Fibroblast of skin of right biceps (primary cell): ENCODE data around the gene PCNX4.
"Not testable (repeated sequence)": the region's sequence is repeated elsewhere in the genome, so short reads cannot be mapped to it uniquely, and the experiment has no call there.

Experiments used
- DNase-seq: peaks from one replicate; pipeline ENCODE4 v3.0.0-alpha.2; 2013

Gene PCNX4

GRCh38 chr14:60091550-60092525 is at the start of gene PCNX4:
TSS of gene PCNX4 (plus strand) at chr14:60091923. CDS start at chr14:60107639, 15,716 bp downstream.
- DNase-seq: peak; percentile 99

GRCh38 chr14:60047976-60048375 is 43.7 kb upstream of the PCNX4 start:
- not testable (repeated sequence) for DNase-seq

GRCh38 chr14:60051721-60052221 is 40.0 kb upstream of the PCNX4 start:
- DNase-seq: peak; percentile 46

- DNase-seq: no peak
Observed at GRCh38 chr14:60058087-60058486, 33.6 kb upstream of the PCNX4 start.

GRCh38 chr14:60061371-60061770 is 30.4 kb upstream of the PCNX4 start:
- DNase-seq: peak; percentile 12

GRCh38 chr14:60064491-60065072 is 27.1 kb upstream of the PCNX4 start:
- DNase-seq: peak; percentile 28

GRCh38 chr14:60067882-60068281 is 23.8 kb upstream of the PCNX4 start:
- no peak for DNase-seq

GRCh38 chr14:60079723-60080122 is 12.0 kb upstream of the PCNX4 start:
- DNase-seq: no peak

GRCh38 chr14:60085085-60085484 is 6.6 kb upstream of the PCNX4 start:
- DNase-seq: peak; percentile 4

GRCh38 chr14:60085693-60086092 is 6.0 kb upstream of the PCNX4 start:
- DNase-seq: no peak

GRCh38 chr14:60087668-60088067 is 4.1 kb upstream of the PCNX4 start:
- no peak for DNase-seq

- DNase-seq: no peak
Observed at GRCh38 chr14:60089221-60089620, 2.5 kb upstream of the PCNX4 start.

GRCh38 chr14:60090864-60091519 is 731 bp upstream of the PCNX4 start:
- DNase-seq: peak; percentile 81

GRCh38 chr14:60092526-60092920 is 800 bp downstream of the PCNX4 start:
- DNase-seq: peak; percentile 49

- no peak for DNase-seq
Observed at GRCh38 chr14:60093080-60093479, 1.4 kb downstream of the PCNX4 start.

- DNase-seq: peak; percentile 2
Observed at GRCh38 chr14:60093606-60094005, 1.9 kb downstream of the PCNX4 start.

- DNase-seq: peak; percentile 79
Observed at GRCh38 chr14:60094306-60094897, 2.7 kb downstream of the PCNX4 start.

GRCh38 chr14:60095231-60095630 is 3.5 kb downstream of the PCNX4 start:
- no peak for DNase-seq

- DNase-seq: peak; percentile 76
Observed at GRCh38 chr14:60095781-60096450, 4.2 kb downstream of the PCNX4 start.

GRCh38 chr14:60097974-60098373 is 6.3 kb downstream of the PCNX4 start:
- DNase-seq: no peak

- not testable (repeated sequence) for DNase-seq
Observed at GRCh38 chr14:60099855-60100254, 8.1 kb downstream of the PCNX4 start.

- DNase-seq: peak; percentile 29
Observed at GRCh38 chr14:60101786-60102185, 10.1 kb downstream of the PCNX4 start.
